ENCODE data around the gene IFFO2.
A peak's percentile ranks its signal among the peaks of the same experiment; 100 is the strongest.

DNA sequence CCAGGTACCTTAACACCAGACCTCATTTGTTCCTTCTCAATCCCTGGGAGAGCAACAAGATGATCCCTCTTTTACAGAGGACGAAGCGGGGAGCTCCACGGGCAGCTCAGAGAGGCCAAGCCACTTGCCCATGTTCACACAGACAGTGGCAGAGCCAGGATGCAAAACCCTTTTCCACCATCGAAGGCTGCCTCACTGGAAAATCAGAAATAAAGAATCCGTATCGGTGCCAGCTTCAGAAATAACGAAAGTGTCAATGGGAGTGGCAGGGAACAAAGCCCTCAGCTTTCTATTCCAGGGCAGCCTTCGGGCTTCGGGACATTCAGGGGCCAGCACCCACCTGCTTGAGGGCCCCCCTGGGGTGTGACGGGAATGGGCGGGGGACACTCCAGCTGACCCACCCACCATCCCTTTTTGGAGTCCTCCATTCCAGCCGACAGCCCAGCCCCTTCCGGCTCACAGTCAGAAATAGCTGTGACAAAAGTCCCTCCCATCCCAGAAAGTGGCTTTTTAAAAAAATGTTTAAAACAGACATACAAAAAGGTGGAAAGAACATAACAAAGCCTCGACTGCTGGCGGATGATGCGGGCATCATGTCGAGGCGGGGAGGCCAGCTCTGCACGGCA is 6.0 kb downstream of the IFFO2 start:
- TF ChIP-seq CTCF (IDR thresholded peaks at IDR 0.05) (no peak), POLR2A (IDR thresholded peaks at IDR 0.05) (peak in 1 of 4 donors; percentile 56)

All from esophagus squamous epithelium (tissue), 4 donors.